ENCODE data around the gene PRR23E.

DNA sequence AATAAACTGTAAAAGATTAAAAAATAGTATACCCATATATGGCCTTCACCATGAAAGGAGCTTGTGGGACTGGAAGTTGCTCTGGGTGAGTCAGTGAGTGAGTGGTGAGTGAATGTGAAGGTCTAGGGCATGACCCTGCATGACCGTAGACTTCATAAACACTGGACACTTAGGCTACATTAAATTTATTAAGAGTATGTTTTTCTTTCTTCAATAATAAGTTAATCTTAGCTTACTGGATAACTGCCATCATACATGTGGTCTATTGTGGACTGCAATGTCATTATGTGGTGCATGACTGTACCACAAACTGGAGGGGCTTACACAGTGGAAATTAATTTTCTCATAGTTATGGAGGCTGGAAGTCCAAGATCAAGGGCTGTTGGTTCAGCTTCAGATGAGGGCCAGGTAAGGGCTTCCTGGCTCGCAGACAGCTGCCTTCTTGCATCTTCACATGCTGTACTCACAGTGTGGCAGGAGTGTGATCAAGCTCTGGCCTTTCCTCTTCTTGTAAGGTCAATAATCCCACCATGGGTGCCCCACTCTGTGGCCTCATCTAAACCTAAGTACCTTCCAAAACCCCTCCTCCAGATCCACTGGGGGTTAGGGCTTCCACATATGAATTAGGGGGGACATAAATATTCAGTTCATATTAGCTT lies 40.8 kb upstream of the PRR23E start:
- TF ChIP-seq, protein P1, sequence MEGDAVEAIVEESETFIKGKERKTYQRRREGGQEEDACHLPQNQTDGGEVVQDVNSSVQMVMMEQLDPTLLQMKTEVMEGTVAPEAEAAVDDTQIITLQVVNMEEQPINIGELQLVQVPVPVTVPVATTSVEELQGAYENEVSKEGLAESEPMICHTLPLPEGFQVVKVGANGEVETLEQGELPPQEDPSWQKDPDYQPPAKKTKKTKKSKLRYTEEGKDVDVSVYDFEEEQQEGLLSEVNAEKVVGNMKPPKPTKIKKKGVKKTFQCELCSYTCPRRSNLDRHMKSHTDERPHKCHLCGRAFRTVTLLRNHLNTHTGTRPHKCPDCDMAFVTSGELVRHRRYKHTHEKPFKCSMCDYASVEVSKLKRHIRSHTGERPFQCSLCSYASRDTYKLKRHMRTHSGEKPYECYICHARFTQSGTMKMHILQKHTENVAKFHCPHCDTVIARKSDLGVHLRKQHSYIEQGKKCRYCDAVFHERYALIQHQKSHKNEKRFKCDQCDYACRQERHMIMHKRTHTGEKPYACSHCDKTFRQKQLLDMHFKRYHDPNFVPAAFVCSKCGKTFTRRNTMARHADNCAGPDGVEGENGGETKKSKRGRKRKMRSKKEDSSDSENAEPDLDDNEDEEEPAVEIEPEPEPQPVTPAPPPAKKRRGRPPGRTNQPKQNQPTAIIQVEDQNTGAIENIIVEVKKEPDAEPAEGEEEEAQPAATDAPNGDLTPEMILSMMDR (IDR thresholded peaks at IDR 0.05): no peak
- no peak for TF ChIP-seq ZFX (IDR thresholded peaks at IDR 0.05; ENCODE audit: borderline replicate concordance)

All from 22Rv1 (cell line).